Stimulated activated CD8-positive, alpha-beta memory T cell treated with anti-CD3 and anti-CD28 coated beads, Interleukin-4, amount 100 ng/mL, for 4 hours (primary cell): ENCODE results near the gene FGF14.

ENCODE experiments used
- DNase-seq, 2 donors: peaks; one replicate each; pipeline ENCODE4 v3.0.0-alpha.2; 2020; ENCODE audit warnings: low read depth in 2 of 2, low spot score in 1 of 2

FGF14 gene

DNA sequence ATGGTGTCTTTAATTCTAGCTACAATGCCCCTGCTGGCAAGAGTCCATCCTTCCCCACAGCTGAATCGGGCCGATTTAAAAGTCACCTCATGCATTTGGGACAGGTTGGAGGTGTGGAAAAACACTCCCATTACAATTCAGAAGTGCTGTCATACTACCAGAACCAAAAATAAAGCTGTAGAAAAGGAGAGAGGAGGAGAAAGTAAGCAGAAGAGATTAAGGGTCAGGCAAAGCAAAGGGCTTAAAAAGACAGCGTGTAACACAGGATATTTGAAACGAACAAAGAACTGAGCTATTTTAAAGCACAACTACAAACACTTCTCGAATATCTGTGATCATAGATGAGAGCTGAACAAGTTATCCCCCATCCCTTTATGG is 90.4 kb downstream of the FGF14 start:
- DNase-seq: no peak

DNA sequence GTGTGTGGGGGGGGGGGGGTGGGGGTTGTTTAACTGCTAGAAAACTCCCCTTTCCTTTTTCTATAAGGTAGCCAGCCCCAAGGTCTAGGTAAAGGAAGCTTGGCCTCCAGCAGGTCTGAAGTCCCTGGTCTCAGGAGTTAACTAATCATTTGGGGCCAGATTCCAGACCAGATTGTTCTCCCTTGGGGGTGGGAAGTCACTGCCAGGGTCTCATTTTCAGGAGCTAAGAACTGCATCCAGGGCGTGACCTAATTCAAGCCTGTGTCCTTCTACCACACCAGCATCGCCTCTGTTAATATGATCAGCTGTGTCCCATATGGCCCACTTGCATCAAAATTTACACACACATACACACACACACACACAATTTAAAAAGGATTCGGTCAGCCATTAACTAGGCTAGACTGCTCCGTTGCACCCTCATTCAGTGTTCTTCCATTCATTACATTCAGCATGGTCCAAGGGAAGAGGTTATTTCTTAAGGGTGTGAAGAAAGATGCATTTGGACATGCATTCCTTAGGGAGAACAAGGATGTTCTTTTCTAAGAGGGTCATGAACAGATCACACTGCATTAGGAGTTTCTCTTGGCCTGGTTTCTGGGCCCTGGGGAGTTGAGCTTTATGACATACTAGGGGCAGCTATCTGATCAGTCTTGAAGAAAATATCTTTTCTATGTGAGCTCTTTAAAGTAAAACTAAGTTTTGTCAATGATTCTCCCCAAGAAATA is 91.0 kb downstream of the FGF14 start:
- DNase-seq: no peak

DNA sequence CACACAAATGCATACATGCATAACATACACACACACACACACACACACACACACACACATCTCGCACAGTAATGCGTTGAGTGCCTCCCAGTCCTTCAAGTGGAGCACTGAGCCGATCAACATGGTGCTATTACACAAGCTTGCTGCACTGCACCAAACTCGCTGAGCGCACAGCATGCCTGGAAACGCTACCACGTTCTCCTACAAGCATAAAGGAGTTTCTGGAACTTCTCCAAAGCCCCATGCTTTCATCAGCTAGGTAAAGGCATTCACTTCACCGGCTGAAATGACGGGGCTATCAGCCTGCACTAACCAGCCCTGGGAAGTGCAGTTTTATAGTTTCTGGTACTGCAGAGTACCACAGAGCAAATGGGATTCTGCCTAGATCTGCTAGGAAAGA is 92.7 kb downstream of the FGF14 start:
- DNase-seq: no peak

- DNase-seq: no peak
Observed at GRCh38 chr13:102302534-102302933, 99.3 kb downstream of the FGF14 start.

DNA sequence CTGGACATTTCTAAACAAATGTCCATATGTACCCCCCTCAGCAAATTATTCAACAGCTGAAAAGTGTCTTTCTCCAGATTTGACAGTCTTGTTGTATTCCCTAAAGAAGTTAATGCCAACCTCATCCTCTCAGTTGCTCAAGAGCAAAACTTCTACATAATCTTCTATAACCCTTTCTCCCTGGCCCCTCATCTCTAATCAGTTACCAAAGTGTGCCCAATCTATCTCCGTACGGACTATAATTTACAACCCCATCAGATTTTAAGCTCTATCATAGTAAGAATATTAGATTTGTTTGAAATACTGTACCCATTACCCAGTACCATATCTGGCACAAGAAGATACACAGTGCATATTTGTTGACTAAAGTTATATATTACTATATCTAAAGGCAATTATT is 101.5 kb downstream of the FGF14 start:
- no peak for DNase-seq

DNA sequence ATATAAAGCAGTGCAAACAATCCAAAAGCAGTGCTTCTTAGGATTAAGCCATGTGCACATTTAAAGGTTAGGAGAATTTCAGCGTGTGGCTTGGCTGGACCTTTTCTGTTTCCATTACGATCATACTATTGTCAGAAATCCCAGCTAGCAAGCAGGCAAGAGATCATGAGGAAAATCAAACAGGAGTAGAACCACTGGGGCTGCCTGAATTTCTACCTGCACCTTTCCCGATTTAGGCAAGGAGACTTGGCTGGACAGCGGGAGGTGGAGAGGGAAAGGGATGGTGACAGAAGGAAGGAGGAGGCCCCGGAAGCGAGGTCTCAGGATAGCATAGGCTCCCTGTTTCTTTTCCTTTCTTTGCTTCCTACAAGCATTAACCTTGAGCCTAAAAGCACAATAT is 102.5 kb downstream of the FGF14 start:
- DNase-seq: no peak

DNA sequence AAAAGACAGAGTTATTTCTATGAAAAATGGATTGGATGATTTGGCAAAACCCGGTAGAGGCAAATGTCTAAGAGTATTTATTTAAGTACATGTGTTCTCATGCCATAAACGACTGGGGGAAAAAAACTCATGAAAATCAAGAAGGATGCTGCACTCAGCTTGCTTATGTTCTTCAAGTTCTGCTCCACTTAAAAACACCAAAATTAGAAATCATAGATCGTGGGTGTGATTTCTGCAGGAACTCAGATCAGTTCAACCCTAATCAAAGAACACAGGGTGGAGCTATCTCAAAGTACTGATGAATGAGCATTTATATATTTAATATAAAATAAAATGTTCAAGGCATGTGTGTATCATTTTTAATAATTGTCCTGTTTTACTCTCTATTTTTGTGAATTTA is 103.8 kb downstream of the FGF14 start:
- no peak for DNase-seq

- DNase-seq: no peak
Observed at GRCh38 chr13:102295316-102296048, 106.4 kb downstream of the FGF14 start.

DNA sequence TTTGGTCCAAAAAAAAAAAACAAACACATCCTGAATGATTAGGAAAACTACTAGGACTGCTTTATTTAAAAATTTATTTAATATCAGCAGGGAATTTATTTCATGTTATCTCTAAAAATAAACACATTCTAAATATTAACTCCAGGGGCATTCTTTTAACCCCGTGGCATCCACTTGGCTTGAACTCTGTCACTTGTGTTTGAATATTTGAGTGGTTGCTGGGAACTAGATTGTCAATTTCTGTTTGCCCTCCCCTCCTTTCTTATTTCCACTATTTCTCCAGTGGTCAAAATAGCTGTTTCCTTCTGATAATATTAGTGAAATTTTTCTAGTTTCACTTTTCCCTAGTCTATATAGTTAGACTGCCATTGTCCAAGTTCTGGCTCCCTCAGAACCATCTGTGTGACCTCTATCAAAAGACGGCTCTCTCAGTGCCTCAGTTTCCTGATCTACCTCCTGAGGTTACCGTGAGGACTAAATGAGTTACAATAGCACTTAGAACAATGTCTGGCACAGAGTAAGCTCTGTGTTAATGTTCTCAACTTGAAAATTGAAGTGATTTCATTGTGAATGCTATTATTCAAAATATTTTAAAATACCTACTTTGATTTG is 107.3 kb downstream of the FGF14 start:
- DNase-seq: no peak

DNA sequence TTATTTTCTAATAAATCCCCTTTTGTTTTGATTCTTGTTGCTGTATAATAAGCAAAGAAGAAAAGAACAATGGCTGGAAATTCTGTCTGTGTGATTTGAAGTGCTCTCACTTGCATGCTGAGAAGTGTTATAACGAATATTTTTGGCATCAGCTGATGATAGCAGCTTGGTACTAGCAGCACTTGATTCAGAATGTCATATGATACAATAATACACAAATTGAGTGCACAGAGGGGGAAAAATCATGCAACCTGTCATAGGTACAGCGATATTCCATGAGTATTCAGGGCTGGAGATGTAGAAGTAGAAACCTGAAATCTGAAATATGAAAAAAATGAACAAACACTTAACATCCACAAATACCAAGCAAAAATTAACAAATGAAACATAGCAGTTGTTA is 108.1 kb downstream of the FGF14 start:
- no peak for DNase-seq

DNA sequence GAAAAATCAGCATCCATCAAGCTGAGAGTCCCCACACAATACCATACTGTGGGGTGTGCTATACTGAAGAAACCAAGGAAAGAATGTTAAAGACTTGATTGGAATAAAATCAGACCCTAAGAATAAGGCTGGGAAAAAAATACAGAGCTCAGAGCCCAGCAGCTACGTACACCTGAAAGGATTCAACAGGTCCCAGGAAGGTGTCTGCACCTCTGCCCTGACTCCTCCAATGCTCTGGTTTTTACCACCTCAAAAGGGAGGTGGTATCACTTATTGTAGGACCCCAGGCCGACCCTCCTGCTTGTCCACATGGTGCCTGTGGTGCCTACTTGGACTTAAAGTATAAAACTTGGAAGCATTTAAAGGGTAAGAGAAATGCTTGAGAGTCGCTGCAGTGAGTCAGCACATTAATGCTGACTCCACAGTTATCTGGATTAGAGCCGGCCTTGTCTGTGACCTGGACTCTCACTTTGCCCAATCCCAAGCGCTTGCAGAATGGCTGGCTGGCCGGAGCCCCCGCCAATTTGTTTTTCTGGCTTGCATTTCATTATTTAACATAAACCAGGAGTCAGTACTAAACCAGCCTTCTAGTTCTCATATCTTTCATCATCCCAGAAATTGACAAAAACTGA is 110.1 kb downstream of the FGF14 start:
- no peak for DNase-seq

GRCh38 chr13:102289606-102290005 is 112.2 kb downstream of the FGF14 start:
- DNase-seq: no peak

GRCh38 chr13:102286326-102286725 is 115.5 kb downstream of the FGF14 start:
- DNase-seq: no peak

GRCh38 chr13:102280366-102280765 is 121.5 kb downstream of the FGF14 start:
- DNase-seq: no peak

GRCh38 chr13:102277286-102277685 is 124.6 kb downstream of the FGF14 start:
- DNase-seq: no peak

DNA sequence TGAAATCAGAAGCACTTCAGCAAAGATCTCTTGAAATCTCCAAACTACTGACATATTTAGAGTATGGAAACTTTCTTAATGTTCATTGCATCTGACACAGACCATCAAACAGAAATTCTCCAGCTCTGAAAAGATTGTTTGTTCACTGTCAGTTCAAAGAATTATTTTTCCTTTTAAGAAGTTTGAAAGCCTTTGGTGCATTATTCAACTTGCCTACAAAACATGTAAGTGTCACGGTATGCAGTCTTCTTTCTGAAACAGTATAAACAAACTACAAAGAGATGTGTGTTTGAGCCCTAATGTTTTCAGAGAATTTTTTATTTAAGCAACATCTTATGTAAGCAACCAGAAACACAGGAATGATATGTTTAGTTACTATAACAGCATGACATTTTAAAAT is 125.4 kb downstream of the FGF14 start:
- no peak for DNase-seq

DNA sequence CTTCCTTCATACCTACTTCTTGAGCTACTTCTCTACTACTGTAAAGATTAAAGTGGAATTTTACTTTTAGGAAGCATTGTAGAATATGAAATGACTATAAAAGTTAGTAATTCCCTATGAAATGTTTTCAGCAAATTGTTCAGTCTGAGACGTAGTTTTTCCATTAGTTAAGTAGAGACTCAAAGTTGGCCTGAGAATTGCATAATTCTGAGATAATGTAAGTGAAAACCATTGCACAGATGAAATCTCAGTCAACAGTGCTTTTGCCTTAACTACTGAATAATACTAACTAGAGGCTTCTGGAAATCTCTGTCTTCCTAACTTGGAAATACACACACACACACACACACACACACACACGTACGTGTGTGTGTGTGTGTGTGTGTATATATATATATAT is 125.9 kb downstream of the FGF14 start:
- no peak for DNase-seq

DNA sequence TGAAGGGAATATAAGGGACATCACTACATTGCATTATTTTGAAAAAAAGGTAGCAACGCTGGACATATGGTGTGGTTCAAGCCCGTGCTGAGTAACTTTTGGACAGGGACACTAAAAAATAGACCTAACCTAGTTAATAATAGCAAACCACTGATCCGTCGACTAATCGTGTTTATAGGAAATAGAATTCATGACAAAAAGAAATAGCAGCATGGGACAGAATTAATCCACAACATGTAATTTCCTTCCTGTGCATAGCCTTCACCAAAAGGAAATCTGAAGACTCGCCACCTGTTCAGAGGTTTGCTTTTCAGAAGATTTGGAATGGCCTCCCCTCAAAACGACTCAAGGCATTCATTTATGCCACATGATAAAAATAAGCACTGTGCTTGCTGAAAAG is 128.7 kb downstream of the FGF14 start:
- no peak for DNase-seq

- no peak for DNase-seq
Observed at GRCh38 chr13:102267191-102267590, 134.7 kb downstream of the FGF14 start.

DNA sequence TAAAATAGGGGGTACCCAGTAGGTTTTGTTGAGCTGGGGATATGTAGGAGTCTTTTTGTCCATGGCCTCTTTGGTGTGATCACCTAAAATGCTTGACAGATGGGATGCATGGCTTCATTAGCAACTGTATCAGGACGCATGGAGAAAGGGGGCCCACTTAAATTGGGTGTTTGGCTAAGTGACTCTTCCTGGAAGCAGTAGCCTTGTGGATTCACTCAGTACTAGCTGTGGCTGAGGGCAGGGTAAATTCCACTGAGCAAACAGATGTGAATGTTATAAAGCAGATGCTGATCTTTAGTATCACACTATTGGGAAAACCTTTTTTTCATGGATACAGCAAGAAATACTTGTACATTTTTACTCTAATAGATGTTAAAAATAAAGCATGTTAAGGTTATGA is 140.0 kb downstream of the FGF14 start:
- no peak for DNase-seq

DNA sequence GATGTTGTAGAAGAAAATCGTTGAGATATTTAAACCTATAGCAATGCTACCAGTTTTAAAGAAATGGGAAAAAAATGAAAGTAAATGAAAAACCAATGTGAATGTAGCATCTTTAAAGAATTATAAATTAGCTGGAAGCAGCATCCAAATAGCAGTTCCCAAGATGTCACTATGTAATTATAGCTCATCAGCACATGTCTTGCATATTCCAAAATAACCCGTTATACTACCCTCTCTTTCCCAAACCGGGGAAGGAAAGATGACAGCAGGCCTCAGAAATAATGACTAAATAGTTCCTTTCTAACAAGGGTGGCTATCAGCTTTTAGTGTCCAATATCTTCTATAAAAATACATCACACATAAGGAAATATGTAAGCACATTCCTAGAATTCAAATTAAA is 140.5 kb downstream of the FGF14 start:
- no peak for DNase-seq

- no peak for DNase-seq
Observed at GRCh38 chr13:102260256-102260655, 141.6 kb downstream of the FGF14 start.
